HG02885 (cell line): ENCODE results near the gene PRKG1.

Experiments
- ATAC-seq: cut with Tn5 transposase; IDR thresholded peaks from one replicate; pipeline ENCODE4 v1.9.1; 2021; ENCODE audit warnings: mild to moderate bottlenecking; ENCODE audit not compliant: unreplicated experiment, poor library complexity

PRKG1 gene

GRCh38 chr10:52334595-52334994 is 1260.3 kb downstream of the PRKG1 start:
- ATAC-seq = no peak

GRCh38 chr10:52335665-52336064 is 1261.4 kb downstream of the PRKG1 start:
- ATAC-seq = no peak

- no peak for ATAC-seq
Observed at GRCh38 chr10:52337225-52337624, 1262.9 kb downstream of the PRKG1 start.

DNA sequence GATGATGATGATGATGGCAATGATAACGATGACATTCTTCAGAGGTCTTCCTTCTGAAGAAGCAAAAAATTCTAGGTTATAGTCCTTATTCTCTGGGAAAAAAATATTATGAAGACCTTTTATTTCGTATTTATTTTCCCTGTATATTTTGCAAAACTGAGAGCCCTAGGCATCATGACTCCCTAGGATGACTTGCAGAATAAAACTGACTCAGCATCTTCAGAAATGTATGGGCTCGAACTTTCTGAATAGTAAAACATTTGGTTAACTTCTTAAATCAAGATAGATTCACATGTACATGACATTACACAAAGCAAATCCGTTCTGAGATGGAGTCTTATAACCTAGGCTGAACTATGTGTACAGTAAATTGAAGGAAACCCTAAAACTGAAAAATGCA is 1269.2 kb downstream of the PRKG1 start:
- ATAC-seq = no peak

DNA sequence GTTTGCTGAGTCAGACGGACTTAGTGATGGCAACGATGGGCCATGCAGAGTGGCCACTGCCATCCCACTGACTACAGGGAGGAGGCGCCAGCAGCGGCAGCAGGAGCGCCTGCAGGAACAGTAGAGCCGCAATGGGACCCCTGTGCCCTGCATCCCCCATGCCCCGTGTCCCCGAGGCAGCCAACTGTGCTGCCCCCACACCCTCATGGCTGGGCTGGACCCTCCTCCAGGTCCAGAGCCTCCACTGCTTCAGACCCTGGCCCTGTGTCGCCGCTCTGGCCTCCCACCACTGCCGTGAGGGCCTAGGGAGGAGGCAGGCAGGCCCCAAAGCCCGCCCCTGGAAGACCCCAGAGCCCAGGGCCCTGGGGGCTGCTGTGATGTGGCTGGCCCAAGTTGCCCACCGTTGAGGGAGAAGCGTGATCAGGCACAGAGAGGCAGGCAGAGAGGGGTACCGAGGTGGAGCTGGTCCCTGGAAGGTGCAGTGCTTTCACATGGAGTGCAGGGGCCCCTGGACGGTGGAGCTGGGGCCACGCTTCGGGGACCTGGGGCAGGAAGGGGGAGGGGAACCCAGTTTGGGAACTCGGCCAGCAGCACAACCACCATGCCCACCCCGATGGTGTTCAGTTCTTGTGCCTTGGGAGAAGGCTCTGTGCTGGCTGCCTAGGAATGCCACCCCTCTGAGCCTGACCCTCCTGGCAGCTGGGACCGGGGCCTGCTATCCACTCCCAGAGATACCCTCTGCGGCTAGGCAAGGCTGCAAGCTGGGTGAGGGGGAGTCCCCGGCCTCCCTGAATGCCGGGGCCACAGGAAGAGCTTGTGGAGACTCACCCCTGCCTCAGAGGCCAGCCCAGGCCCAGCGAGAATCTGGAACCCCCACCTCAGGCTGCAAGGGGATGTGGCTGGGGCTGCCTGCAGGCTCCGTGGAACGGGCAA is 1272.4 kb downstream of the PRKG1 start:
- ATAC-seq = no peak

DNA sequence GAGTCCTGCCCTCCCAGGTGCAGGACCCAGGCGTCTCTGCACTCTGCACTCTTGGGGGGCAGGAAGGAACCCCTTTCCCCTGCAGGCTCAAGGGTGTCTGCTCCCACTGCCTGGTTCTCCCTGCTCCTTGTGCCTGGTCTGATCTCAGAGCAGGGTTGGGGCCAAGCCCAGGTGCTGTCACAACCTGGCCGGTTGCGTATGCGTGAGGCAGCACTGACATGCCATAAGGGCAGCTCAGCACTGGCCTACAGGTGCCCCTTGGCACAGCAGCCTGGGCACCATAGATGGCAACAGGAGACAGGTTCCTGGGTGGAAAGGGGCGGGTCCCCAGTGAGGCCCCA is 1273.0 kb downstream of the PRKG1 start:
- no peak for ATAC-seq
